H1 (cell line): Measurements from ENCODE around the gene ZBED5. TPM values are rescaled to one million over a fixed set of nuclear protein-coding genes. Genes with fewer than 3 reads are reported as not detected.

Source experiments
- CTCF ChIA-PET: fragments of 300-600 bp; sonication (Branson Sonifier 250); formaldehyde crosslinking; loops from one replicate; lab custom pipeline; 2021; ENCODE audit not compliant: partially characterized antibody; lab: Charles Lee
- POLR2A ChIA-PET: fragments of 300-600 bp; sonication (Branson Sonifier 250); formaldehyde crosslinking; loops from one replicate; lab custom pipeline; 2021; ENCODE audit warnings: inconsistent platforms; ENCODE audit not compliant: partially characterized antibody; lab: Charles Lee
- DNase-seq, 2 experiments: peaks; one replicate each; pipeline versions ENCODE4 v3.0.0 to v3.0.0-alpha.2; 2010 to 2022; ENCODE audit warnings: low spot score in 2 of 2, low read depth in 1 of 2, mixed read lengths in 1 of 2
- FAIRE-seq: peaks from 2 replicates; lab custom pipeline; 2011; peaks lifted over from hg19 to GRCh38; lab: Jason Lieb, UNC
- H2AFZ ChIP-seq: 2 replicates; pipeline ENCODE4 v1.8.1; 2012; ENCODE audit warnings: low read length, inconsistent platforms
- H2AK5ac ChIP-seq: 2 replicates; pipeline ENCODE4 v1.6.1; 2013; ENCODE audit warnings: low read depth, low read length
- H2BK120ac ChIP-seq: replicated peaks from 2 replicates; pipeline ENCODE3; 2013; ENCODE audit warnings: low read depth, low read length, inconsistent platforms
- H2BK12ac ChIP-seq: 2 replicates; pipeline ENCODE4 v1.6.1; 2013; ENCODE audit warnings: low read depth, low read length
- H2BK15ac ChIP-seq: 2 replicates; pipeline ENCODE4 v1.6.1; 2013; ENCODE audit warnings: low read length
- H2BK20ac ChIP-seq: 2 replicates; pipeline ENCODE4 v1.6.1; 2013; ENCODE audit warnings: low read length
- H2BK5ac ChIP-seq: 2 replicates; pipeline ENCODE4 v1.6.1; 2013; ENCODE audit warnings: low read depth, low read length
- H3K14ac ChIP-seq: 2 replicates; pipeline ENCODE4 v1.6.1; 2013; ENCODE audit warnings: inconsistent platforms; ENCODE audit not compliant: insufficient read length
- H3K18ac ChIP-seq: 2 replicates; pipeline ENCODE4 v1.6.1; 2013; ENCODE audit warnings: low read length; ENCODE audit errors: extremely low read depth
- H3K23ac ChIP-seq: 2 replicates; pipeline ENCODE4 v1.6.1; 2013; ENCODE audit warnings: inconsistent platforms; ENCODE audit not compliant: insufficient read length
- H3K23me2 ChIP-seq: 2 replicates; pipeline ENCODE4 v1.6.1; 2013; ENCODE audit warnings: low read depth, low read length
- H3K27ac ChIP-seq: 2 replicates; pipeline ENCODE4 v1.6.1; 2011; ENCODE audit warnings: low read depth, low read length, inconsistent platforms
- H3K27me3 ChIP-seq, 4 experiments: replicated peaks in 1 of 4; 1 replicate in 1 of 4; 2 replicates in 3 of 4; pipeline versions ENCODE4 v1.6.1 to v1.8.1; 2011 to 2013; ENCODE audit warnings: low read length in 3 of 4, mild to moderate bottlenecking in 3 of 4, inconsistent platforms in 2 of 4, mixed read lengths in 2 of 4, moderate library complexity in 1 of 4; ENCODE audit not compliant: control insufficient read depth in 3 of 4, insufficient read depth in 3 of 4; ENCODE audit errors: extremely low read depth in 1 of 4
- H3K36me3 ChIP-seq, 4 experiments: 2 replicates each; pipeline versions ENCODE4 v1.6.1 to v1.8.1; 2011 to 2013; ENCODE audit warnings: mild to moderate bottlenecking in 4 of 4, low read length in 3 of 4, moderate library complexity in 2 of 4, control low read depth in 1 of 4, inconsistent platforms in 1 of 4; ENCODE audit not compliant: insufficient read depth in 4 of 4, control insufficient read depth in 2 of 4
- H3K4ac ChIP-seq: replicated peaks from 2 replicates; pipeline ENCODE3; 2013; ENCODE audit warnings: low read length, low read depth, mixed read lengths, inconsistent platforms; ENCODE audit not compliant: insufficient read length
- H3K4me1 ChIP-seq, 4 experiments: replicated peaks in 1 of 4; 1 replicate in 1 of 4; 2 replicates in 3 of 4; pipeline versions ENCODE4 v1.6.1 to v1.8.1; 2011 to 2013; ENCODE audit warnings: low read length in 3 of 4, inconsistent platforms in 2 of 4, mixed read lengths in 1 of 4; ENCODE audit not compliant: insufficient read depth in 4 of 4, control insufficient read depth in 3 of 4
- H3K4me2 ChIP-seq, 2 experiments: 2 replicates each; pipeline versions ENCODE4 v1.6.1 to v1.8.1; 2011 to 2013; ENCODE audit warnings: low read depth in 2 of 2, low read length in 2 of 2, control low read depth in 1 of 2, inconsistent platforms in 1 of 2, mild to moderate bottlenecking in 1 of 2; ENCODE audit not compliant: insufficient read depth in 1 of 2
- H3K4me3 ChIP-seq, 4 experiments: fragments of 200-600, 300-600 bp in 1 of 4; sonication (generic), shearing (Covaris generic), sonication (Bioruptor Twin) in 1 of 4; 2 replicates each; pipeline versions ENCODE4 v1.5.1 to v1.8.1; 2011 to 2016; ENCODE audit warnings: low read length in 4 of 4, low read depth in 3 of 4, control low read depth in 2 of 4, inconsistent platforms in 2 of 4, mild to moderate bottlenecking in 2 of 4, mixed read lengths in 1 of 4, moderate library complexity in 1 of 4; ENCODE audit not compliant: insufficient read depth in 2 of 4; ENCODE audit errors: extremely low read depth in 1 of 4
- H3K56ac ChIP-seq: replicated peaks from 2 replicates; pipeline ENCODE3; 2013; ENCODE audit warnings: low read depth, mild to moderate bottlenecking, mixed read lengths, low read length, inconsistent platforms; ENCODE audit not compliant: insufficient read length
- H3K79me1 ChIP-seq: 2 replicates; pipeline ENCODE4 v1.6.1; 2013; ENCODE audit warnings: low read depth, low read length, control low read depth
- H3K79me2 ChIP-seq, 2 experiments: 2 replicates each; pipeline versions ENCODE4 v1.6.1 to v1.8.1; 2012 to 2013; ENCODE audit warnings: low read length in 2 of 2, mild to moderate bottlenecking in 2 of 2, inconsistent platforms in 1 of 2; ENCODE audit not compliant: insufficient read depth in 2 of 2, control insufficient read depth in 1 of 2
- H3K9ac ChIP-seq, 4 experiments: replicated peaks in 1 of 4; 1 replicate in 1 of 4; 2 replicates in 3 of 4; pipeline versions ENCODE4 v1.6.1 to v1.8.1; 2011 to 2013; ENCODE audit warnings: low read depth in 3 of 4, low read length in 3 of 4, control low read depth in 2 of 4, mild to moderate bottlenecking in 2 of 4, moderate library complexity in 2 of 4, inconsistent platforms in 1 of 4; ENCODE audit errors: extremely low read depth in 1 of 4
- H3K9me3 ChIP-seq, 2 experiments: 2 replicates each; pipeline versions ENCODE4 v1.6.1 to v1.8.1; 2012 to 2013; ENCODE audit warnings: mild to moderate bottlenecking in 2 of 2, moderate library complexity in 2 of 2, control low read depth in 1 of 2, inconsistent platforms in 1 of 2, low read depth in 1 of 2, low read length in 1 of 2, mixed read lengths in 1 of 2; ENCODE audit not compliant: insufficient read depth in 2 of 2
- H4K20me1 ChIP-seq, 2 experiments: replicated peaks in 1 of 2; 2 replicates each; pipeline versions ENCODE3 to v1.8.1; 2011 to 2013; ENCODE audit warnings: inconsistent platforms in 2 of 2, low read length in 2 of 2, mild to moderate bottlenecking in 1 of 2; ENCODE audit not compliant: insufficient read depth in 2 of 2, control insufficient read depth in 1 of 2
- H4K5ac ChIP-seq: 2 replicates; pipeline ENCODE4 v1.6.1; 2013; ENCODE audit warnings: low read length, low read depth, mixed read lengths, inconsistent platforms; ENCODE audit not compliant: insufficient read length
- H4K8ac ChIP-seq: 2 replicates; pipeline ENCODE4 v1.8.0; 2013; ENCODE audit warnings: mild to moderate bottlenecking, moderate library complexity, low read length, inconsistent platforms; ENCODE audit not compliant: insufficient read depth; ENCODE audit errors: extremely low read depth
- H4K91ac ChIP-seq: replicated peaks from 2 replicates; pipeline ENCODE3; 2013; ENCODE audit warnings: low read length, mixed read lengths, inconsistent platforms; ENCODE audit not compliant: insufficient read length
- ASH2L ChIP-seq: fragments of 200-600, 300-600 bp; sonication (generic); IDR thresholded peaks from one replicate; pipeline ENCODE4 v1.7.1; 2017; ENCODE audit warnings: low read length
- BACH1 ChIP-seq: IDR thresholded peaks from 2 replicates; pipeline ENCODE4 v1.6.1; 2012; ENCODE audit warnings: low read length, improper control_type of control experiment
- BCL11A ChIP-seq, 2 experiments: IDR thresholded peaks; one replicate each; pipeline ENCODE4 v1.6.1; 2011; ENCODE audit warnings: low read depth in 2 of 2, low read length in 2 of 2, mild to moderate bottlenecking in 2 of 2
- CBX5 ChIP-seq: fragments of 300-800, 300-1000 bp; sonication (generic); IDR thresholded peaks from 2 replicates; pipeline ENCODE4 v1.7.1; 2016; ENCODE audit warnings: antibody characterized with exemption, low read length, low read depth
- CTBP2 ChIP-seq: IDR thresholded peaks from 2 replicates; pipeline ENCODE4 v1.7.0; 2011; ENCODE audit warnings: borderline replicate concordance, mild to moderate bottlenecking, moderate library complexity, mixed read lengths, low read length; ENCODE audit not compliant: insufficient read depth, insufficient read length
- EGR1 ChIP-seq: IDR thresholded peaks from 2 replicates; pipeline ENCODE4 v1.6.1; 2011; ENCODE audit warnings: low read depth, low read length, borderline replicate concordance
- EZH2 ChIP-seq: fragments of 200-600 bp; sonication (generic); IDR thresholded peaks from 2 replicates; pipeline ENCODE4 v1.7.1; 2012; ENCODE audit warnings: low read depth, mild to moderate bottlenecking, moderate library complexity, low read length, inconsistent platforms; ENCODE audit not compliant: severe bottlenecking
- MAFK ChIP-seq: IDR thresholded peaks from 2 replicates; pipeline ENCODE4 v1.6.1; 2012; ENCODE audit warnings: low read depth, mild to moderate bottlenecking, improper control_type of control experiment, low read length
- NANOG ChIP-seq: IDR thresholded peaks from 2 replicates; pipeline ENCODE4 v1.6.1; 2011; ENCODE audit warnings: low read length, low read depth, mild to moderate bottlenecking, inconsistent platforms; ENCODE audit not compliant: insufficient read depth, poor library complexity, severe bottlenecking
- POLR2AphosphoS5 ChIP-seq: IDR thresholded peaks from 2 replicates; pipeline ENCODE4 v1.6.1; 2011; ENCODE audit warnings: low read depth, low read length
- RNF2 ChIP-seq: fragments of 200-900, 300-1000 bp; sonication (generic); IDR thresholded peaks from 2 replicates; pipeline ENCODE4 v1.7.1; 2016; ENCODE audit warnings: borderline replicate concordance, low read depth, mild to moderate bottlenecking, antibody characterized with exemption, low read length; ENCODE audit not compliant: poor library complexity, severe bottlenecking; ENCODE audit errors: missing control alignments
- SIN3A ChIP-seq, 2 experiments: IDR thresholded peaks in 1 of 2; conservative IDR thresholded peaks in 1 of 2; 2 replicates each; pipeline ENCODE4 v1.6.1; 2011 to 2012; ENCODE audit warnings: low read length in 2 of 2, improper control_type of control experiment in 1 of 2, low read depth in 1 of 2, mild to moderate bottlenecking in 1 of 2
- SP2 ChIP-seq: IDR thresholded peaks from 2 replicates; pipeline ENCODE4 v1.6.1; 2012; ENCODE audit warnings: mild to moderate bottlenecking, low read length, inconsistent platforms
- SP4 ChIP-seq: IDR thresholded peaks from 2 replicates; pipeline ENCODE4 v1.6.1; 2012; ENCODE audit warnings: low read length, inconsistent platforms
- WGBS, 2 experiments: shearing (Covaris generic) in 1 of 2; methylation state at CpG; one replicate each; pipeline versions ENCODE4 v1.1.6 to v1.1.7; 2013 to 2015; ENCODE audit warnings: low lambda C conversion rate in 2 of 2, mixed read lengths in 2 of 2, inconsistent platforms in 1 of 2, low coverage in 1 of 2, missing lambda C conversion rate in 1 of 2; ENCODE audit not compliant: insufficient replicate concordance in 2 of 2, insufficient coverage in 1 of 2, insufficient read length in 1 of 2; ENCODE audit errors: extremely low coverage in 1 of 2, missing lambda C conversion rate in 1 of 2; 5-methylcytosine and 5-hydroxymethylcytosine counted together
- polyA plus RNA-seq, 7 experiments: library from polyadenylated mRNA; depleted of rRNA in 3 of 7; stranded (reverse) in 5 of 7; unstranded in 2 of 7; fragments of >200 nt in 5 of 7; fragments of 200-250 nt in 2 of 7; gene quantifications; 1 replicate in 5 of 7; 2 replicates in 1 of 7; 4 replicates in 1 of 7; pipeline versions ENCODE4 v1.2.1 to v1.2.3, GENCODE V29; 2011 to 2013; ENCODE audit warnings: missing spikeins in 2 of 7, mixed read lengths in 2 of 7
- total RNA-seq: library from RNA; stranded (reverse); fragmentation: NEBNext Ultra II Directional; extraction: Animal tissue kit (Norgen Biotek cat#: 25700); gene quantifications from 2 replicates; pipeline ENCODE4 v1.2.1, GENCODE V29; 2021

ZBED5 gene
- total and polyA plus RNA-seq, 2 of the 8 experiments (the other 6 are each of a cell fraction or from before 2014, with no cell fraction given), result 54.2 to 94.7 TPM

- no peaks in the 10 kb centered on the region for H3K36me3 ChIP-seq
- H3K56ac ChIP-seq, result no peak overlapping the region
- no peak overlapping the region for H2BK15ac ChIP-seq
- no peak for DNase-seq
- ChIA-PET POLR2A (interaction anchor here (1.0 kb wide), 1 partner anchor 58 kb away, joined by 3 read pairs; no protein-coding TSS in a partner anchor), CTCF (interaction anchor here (1.0 kb wide), 1 partner anchor 64 kb away, joined by 3 read pairs; no protein-coding TSS in a partner anchor)
- H3K4me3 ChIP-seq, result no peak overlapping the region
- H3K9me3 ChIP-seq, result no peaks in the 10 kb centered on the region
- H3K79me1 ChIP-seq, result no peaks in the 10 kb centered on the region
- no peak overlapping the region for H2AFZ ChIP-seq
- H3K23ac ChIP-seq, result no peak overlapping the region
- 88% methylated on average over 1 of the region's 1 CpG; no CpG with 5 or more reads in 1 of the 2 experiments for WGBS, 2 experiments
- H3K4ac ChIP-seq, result no peak overlapping the region
- H2AK5ac ChIP-seq, result no peak overlapping the region
- no peaks in the 10 kb centered on the region for H3K27me3 ChIP-seq
- H2BK12ac ChIP-seq, result no peak overlapping the region
- H3K14ac ChIP-seq, result no peak overlapping the region
- H3K4me1 ChIP-seq, result peaks cover 0 to 3% (median 2%) of the 10 kb centered on the region in 4 experiments; a peak in 2 of 7 replicates
- no peak overlapping the region for H3K27ac ChIP-seq
- H2BK20ac ChIP-seq, result no peak overlapping the region
- no peak overlapping the region for H3K4me2 ChIP-seq
- no peak overlapping the region for H4K8ac ChIP-seq
- H3K23me2 ChIP-seq, result peaks cover 5% of the 10 kb centered on the region
- no peak overlapping the region for H4K5ac ChIP-seq
- no peaks in the 10 kb centered on the region for H4K20me1 ChIP-seq
- H2BK120ac ChIP-seq, result no peak overlapping the region
- H3K9ac ChIP-seq, result no peak overlapping the region
- H3K18ac ChIP-seq, result no peak overlapping the region
- FAIRE-seq, result no peak
- H4K91ac ChIP-seq, result no peak overlapping the region
- H3K79me2 ChIP-seq, result peaks cover 2 to 6% of the 10 kb centered on the region in 2 experiments
- no peak overlapping the region for H2BK5ac ChIP-seq
- TF ChIP-seq POLR2AphosphoS5 (no peak), BACH1 (no peak), ASH2L (no peak), CBX5 (no peak), SP4 (no peak), NANOG (no peak), EGR1 (no peak), SP2 (no peak), MAFK (no peak), BCL11A (IDR thresholded peaks at IDR 0.05; ENCODE audit: low read depth in 2 of 2, low read length in 2 of 2) (no peak), EZH2 (no peak), RNF2 (no peak), CTBP2 (no peak), SIN3A (conservative IDR thresholded peaks at IDR 0.05 in 1 of 2, IDR thresholded peaks at IDR 0.05 in 1 of 2; ENCODE audit: low read depth in 1 of 2, low read length in 2 of 2) (no peak)
Observed at GRCh38 chr11:10861799-10862198, 3.9 kb upstream of the ZBED5 start.
